ENCODE results near the gene PAPPA2. TPM values are rescaled to one million over a fixed set of nuclear protein-coding genes. Genes with fewer than 3 reads are reported as not detected.

Gene PAPPA2
- total and polyA plus RNA-seq, 2 donors (not counting 1 experiment from before 2014, with no cell fraction given): 0.24 to 4.1 TPM

DNA sequence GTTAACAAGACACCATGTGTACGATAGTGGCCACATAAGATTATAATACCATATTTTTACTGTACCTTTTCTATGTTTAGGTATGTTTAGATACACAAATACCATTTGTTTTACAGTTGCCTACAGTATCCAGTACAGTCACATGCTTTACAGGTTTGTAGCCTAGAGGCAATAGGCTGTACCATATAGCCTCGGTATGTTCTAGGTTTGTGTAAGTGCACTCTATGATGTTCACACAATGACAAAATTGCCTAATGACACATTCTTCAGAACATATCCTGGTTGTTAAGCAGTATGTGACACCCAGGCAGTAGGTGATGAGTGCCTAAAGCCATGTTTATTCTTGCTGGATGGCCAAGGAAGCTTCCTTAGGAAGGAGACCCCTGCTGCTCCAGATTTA, 111.8 kb downstream of the PAPPA2 start:
- no peak overlapping the region for H3K27ac ChIP-seq (ENCODE audit: insufficient read depth, low read length)
- TF ChIP-seq, protein P1, sequence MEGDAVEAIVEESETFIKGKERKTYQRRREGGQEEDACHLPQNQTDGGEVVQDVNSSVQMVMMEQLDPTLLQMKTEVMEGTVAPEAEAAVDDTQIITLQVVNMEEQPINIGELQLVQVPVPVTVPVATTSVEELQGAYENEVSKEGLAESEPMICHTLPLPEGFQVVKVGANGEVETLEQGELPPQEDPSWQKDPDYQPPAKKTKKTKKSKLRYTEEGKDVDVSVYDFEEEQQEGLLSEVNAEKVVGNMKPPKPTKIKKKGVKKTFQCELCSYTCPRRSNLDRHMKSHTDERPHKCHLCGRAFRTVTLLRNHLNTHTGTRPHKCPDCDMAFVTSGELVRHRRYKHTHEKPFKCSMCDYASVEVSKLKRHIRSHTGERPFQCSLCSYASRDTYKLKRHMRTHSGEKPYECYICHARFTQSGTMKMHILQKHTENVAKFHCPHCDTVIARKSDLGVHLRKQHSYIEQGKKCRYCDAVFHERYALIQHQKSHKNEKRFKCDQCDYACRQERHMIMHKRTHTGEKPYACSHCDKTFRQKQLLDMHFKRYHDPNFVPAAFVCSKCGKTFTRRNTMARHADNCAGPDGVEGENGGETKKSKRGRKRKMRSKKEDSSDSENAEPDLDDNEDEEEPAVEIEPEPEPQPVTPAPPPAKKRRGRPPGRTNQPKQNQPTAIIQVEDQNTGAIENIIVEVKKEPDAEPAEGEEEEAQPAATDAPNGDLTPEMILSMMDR (conservative IDR thresholded peaks at IDR 0.05 in 1 of 2, IDR thresholded peaks at IDR 0.05 in 1 of 2; ENCODE audit: low read depth in 1 of 2, low read length in 2 of 2): no peak
- no peak for TF ChIP-seq EZH2 (IDR thresholded peaks at IDR 0.05; ENCODE audit: low read length, missing control alignments)
- H3K9me3 ChIP-seq (ENCODE audit: control insufficient read depth, insufficient read depth, low read depth, low read length): no peaks in the 10 kb centered on the region
- H4K20me1 ChIP-seq (ENCODE audit: control insufficient read depth, extremely low read depth, insufficient read depth, low read length): no peaks in the 10 kb centered on the region
- no peaks in the 10 kb centered on the region for H3K79me2 ChIP-seq (ENCODE audit: control insufficient read depth, insufficient read depth, low read length)
- no peak overlapping the region for H3K9ac ChIP-seq (ENCODE audit: insufficient read depth, low read length)
- no peak overlapping the region for H2AFZ ChIP-seq (ENCODE audit: low read length)
- H3K4me3 ChIP-seq (replicated peaks in 1 of 4; ENCODE audit: control extremely low read depth in 1 of 4, insufficient read depth in 1 of 4, low read depth in 3 of 4, low read length in 4 of 4): no peak overlapping the region
- H3K27me3 ChIP-seq (ENCODE audit: control insufficient read depth, insufficient read depth, low read length): no peaks in the 10 kb centered on the region
- DNase-seq (ENCODE audit: low read depth in 2 of 2): no peak
- H3K4me1 ChIP-seq (ENCODE audit: control insufficient read depth, extremely low read depth, insufficient read depth, low read length): no peaks in the 10 kb centered on the region
- no peak overlapping the region for H3K4me2 ChIP-seq (ENCODE audit: extremely low read depth, insufficient read depth, low read length)
- H3K36me3 ChIP-seq (ENCODE audit: control insufficient read depth, insufficient read depth, low read length): no peaks in the 10 kb centered on the region

DNA sequence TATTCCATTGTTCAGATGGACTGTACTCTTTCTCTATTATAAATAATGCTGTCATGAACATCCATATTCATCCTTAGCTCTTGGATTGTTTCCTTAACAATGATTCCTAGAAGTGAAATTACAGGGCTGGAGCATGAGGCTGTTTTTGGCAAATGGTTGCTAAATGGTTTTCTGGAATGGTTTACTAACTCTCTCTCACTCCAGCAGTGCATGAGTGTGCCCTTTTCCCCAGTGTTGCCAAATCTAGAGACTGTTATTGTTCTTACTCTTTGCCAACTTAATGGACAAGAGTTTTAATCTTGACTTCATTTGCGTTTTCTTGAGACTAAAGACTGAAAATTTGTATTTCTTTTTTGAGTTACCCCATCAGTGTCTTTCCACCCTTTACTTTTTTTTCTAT, 113.0 kb downstream of the PAPPA2 start:
- Histone ChIP-seq H3K27ac (ENCODE audit: insufficient read depth, low read length) (no peak overlapping the region), H3K4me2 (ENCODE audit: extremely low read depth, insufficient read depth, low read length) (no peak overlapping the region), H3K4me1 (ENCODE audit: control insufficient read depth, extremely low read depth, insufficient read depth, low read length) (no peaks in the 10 kb centered on the region), H3K27me3 (ENCODE audit: control insufficient read depth, insufficient read depth, low read length) (no peaks in the 10 kb centered on the region), H3K79me2 (ENCODE audit: control insufficient read depth, insufficient read depth, low read length) (no peaks in the 10 kb centered on the region), H3K9ac (ENCODE audit: insufficient read depth, low read length) (no peak overlapping the region), H3K36me3 (ENCODE audit: control insufficient read depth, insufficient read depth, low read length) (no peaks in the 10 kb centered on the region), H3K4me3 (replicated peaks in 1 of 4; ENCODE audit: control extremely low read depth in 1 of 4, insufficient read depth in 1 of 4, low read depth in 3 of 4, low read length in 4 of 4) (no peak overlapping the region), H4K20me1 (ENCODE audit: control insufficient read depth, extremely low read depth, insufficient read depth, low read length) (no peaks in the 10 kb centered on the region), H3K9me3 (ENCODE audit: control insufficient read depth, insufficient read depth, low read depth, low read length) (no peaks in the 10 kb centered on the region), H2AFZ (ENCODE audit: low read length) (no peak overlapping the region)
- peak in 1 of 2 donors; percentile 20 for DNase-seq (ENCODE audit: low read depth in 2 of 2)
- TF ChIP-seq, protein P1 (conservative IDR thresholded peaks at IDR 0.05 in 1 of 2, IDR thresholded peaks at IDR 0.05 in 1 of 2; ENCODE audit: low read depth in 1 of 2, low read length in 2 of 2): no peak
- TF ChIP-seq EZH2 (IDR thresholded peaks at IDR 0.05; ENCODE audit: low read length, missing control alignments): no peak

DNA sequence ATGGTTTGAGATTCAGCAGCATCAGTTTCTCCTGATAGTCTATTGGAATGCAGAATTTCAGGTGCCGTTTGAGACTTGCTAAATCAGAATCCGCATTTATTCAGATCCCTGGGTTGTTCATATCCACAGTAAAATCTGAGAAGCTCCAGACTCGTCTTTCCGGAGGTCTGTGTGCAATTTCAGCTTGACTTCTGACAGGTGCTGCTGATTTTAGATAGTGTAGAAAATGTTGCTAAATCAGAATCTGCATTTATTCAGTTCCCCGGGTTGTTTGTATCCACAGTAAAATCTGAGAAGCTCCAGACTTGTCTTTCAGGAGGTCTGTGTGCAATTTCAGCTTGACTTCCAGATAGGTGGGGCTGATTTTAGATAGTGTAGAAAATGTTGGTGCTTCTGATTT, 113.7 kb downstream of the PAPPA2 start:
- H3K9ac ChIP-seq (ENCODE audit: insufficient read depth, low read length): no peak overlapping the region
- H3K36me3 ChIP-seq (ENCODE audit: control insufficient read depth, insufficient read depth, low read length): no peaks in the 10 kb centered on the region
- TF ChIP-seq EZH2 (IDR thresholded peaks at IDR 0.05; ENCODE audit: low read length, missing control alignments): no peak
- TF ChIP-seq, protein P1 (conservative IDR thresholded peaks at IDR 0.05 in 1 of 2, IDR thresholded peaks at IDR 0.05 in 1 of 2; ENCODE audit: low read depth in 1 of 2, low read length in 2 of 2): no peak
- no peaks in the 10 kb centered on the region for H3K9me3 ChIP-seq (ENCODE audit: control insufficient read depth, insufficient read depth, low read depth, low read length)
- no peak overlapping the region for H3K4me3 ChIP-seq (replicated peaks in 1 of 4; ENCODE audit: control extremely low read depth in 1 of 4, insufficient read depth in 1 of 4, low read depth in 3 of 4, low read length in 4 of 4)
- no peak overlapping the region for H3K27ac ChIP-seq (ENCODE audit: insufficient read depth, low read length)
- H3K4me1 ChIP-seq (ENCODE audit: control insufficient read depth, extremely low read depth, insufficient read depth, low read length): no peaks in the 10 kb centered on the region
- DNase-seq (ENCODE audit: low read depth in 2 of 2): no peak
- no peak overlapping the region for H3K4me2 ChIP-seq (ENCODE audit: extremely low read depth, insufficient read depth, low read length)
- no peaks in the 10 kb centered on the region for H3K79me2 ChIP-seq (ENCODE audit: control insufficient read depth, insufficient read depth, low read length)
- H3K27me3 ChIP-seq (ENCODE audit: control insufficient read depth, insufficient read depth, low read length): no peaks in the 10 kb centered on the region
- H4K20me1 ChIP-seq (ENCODE audit: control insufficient read depth, extremely low read depth, insufficient read depth, low read length): no peaks in the 10 kb centered on the region
- H2AFZ ChIP-seq (ENCODE audit: low read length): no peak overlapping the region

Measured in fibroblast of lung (primary cell).